Right atrium auricular region (tissue), 2 donors: ENCODE data around the gene CDC42BPA. TPM values are rescaled to one million over a fixed set of nuclear protein-coding genes. Genes with fewer than 3 reads are reported as not detected.

Experiments
- DNase-seq: peaks from one replicate; pipeline ENCODE4 v3.0.0-alpha.2; 2019; ENCODE audit warnings: low spot score
- H3K27ac ChIP-seq, 2 donors: fragments of 200-600 bp; sonication (generic); 1 replicate in 1 of 2; 2 replicates in 1 of 2; pipeline ENCODE4 v1.5.1; 2016 to 2019
- H3K27me3 ChIP-seq, 2 donors: fragments of 200-600 bp; sonication (generic); one replicate each; pipeline versions ENCODE4 v1.5.1 to v1.6.0; 2017 to 2019
- H3K36me3 ChIP-seq: fragments of 200-600 bp; sonication (generic); one replicate; pipeline ENCODE4 v1.5.1; 2016
- H3K4me1 ChIP-seq, 2 donors: fragments of 200-600 bp; sonication (generic); one replicate each; pipeline versions ENCODE4 v1.5.1 to v1.6.0; 2017 to 2019
- H3K4me3 ChIP-seq, 2 donors: fragments of 200-600 bp; sonication (generic); 1 replicate in 1 of 2; 2 replicates in 1 of 2; pipeline ENCODE4 v1.5.1; 2017 to 2019; ENCODE audit warnings: mild to moderate bottlenecking in 1 of 2, moderate library complexity in 1 of 2
- H3K9me3 ChIP-seq, 2 donors: fragments of 200-600 bp; sonication (generic); one replicate each; pipeline ENCODE4 v1.5.1; 2019
- CTCF ChIP-seq, 2 donors: fragments of 200-600 bp; sonication (generic); IDR thresholded peaks; one replicate each; pipeline ENCODE4 v1.5.1; 2019; ENCODE audit warnings: antibody characterized with exemption in 2 of 2
- total RNA-seq, 2 donors: library from RNA; depleted of rRNA; stranded (reverse); fragments of >200 nt; gene quantifications; one replicate each; pipeline ENCODE4 v1.1.0, GENCODE V29; 2016

Gene CDC42BPA
- total RNA-seq, 2 donors from 2014 or later: 26.0 to 32.0 TPM

GRCh38 chr1:227328405-227329019 lies 10.2 kb upstream of the CDC42BPA start:
- TF ChIP-seq CTCF (IDR thresholded peaks at IDR 0.05): no peak
- no peaks in the 10 kb centered on the region for H3K36me3 ChIP-seq
- no peak overlapping the region for H3K4me3 ChIP-seq
- no peaks in the 10 kb centered on the region for H3K4me1 ChIP-seq
- no peak for DNase-seq
- H3K27me3 ChIP-seq: no peaks in the 10 kb centered on the region
- no peaks in the 10 kb centered on the region for H3K9me3 ChIP-seq
- H3K27ac ChIP-seq: no peak overlapping the region

GRCh38 chr1:227325156-227325555 lies 6.9 kb upstream of the CDC42BPA start:
- no peak overlapping the region for H3K4me3 ChIP-seq
- no peak for DNase-seq
- H3K36me3 ChIP-seq: no peaks in the 10 kb centered on the region
- H3K27ac ChIP-seq: no peak overlapping the region
- no peaks in the 10 kb centered on the region for H3K9me3 ChIP-seq
- H3K27me3 ChIP-seq: no peaks in the 10 kb centered on the region
- no peaks in the 10 kb centered on the region for H3K4me1 ChIP-seq
- no peak for TF ChIP-seq CTCF (IDR thresholded peaks at IDR 0.05)

GRCh38 chr1:227323967-227324268 lies 5.6 kb upstream of the CDC42BPA start:
- H3K27me3 ChIP-seq: no peaks in the 10 kb centered on the region
- no peak for DNase-seq
- H3K9me3 ChIP-seq: no peaks in the 10 kb centered on the region
- no peaks in the 10 kb centered on the region for H3K36me3 ChIP-seq
- H3K4me1 ChIP-seq: peaks cover 0 to 6% of the 10 kb centered on the region in 2 donors
- no peak overlapping the region for H3K27ac ChIP-seq
- no peak overlapping the region for H3K4me3 ChIP-seq
- TF ChIP-seq CTCF (IDR thresholded peaks at IDR 0.05): no peak

- no peaks in the 10 kb centered on the region for H3K9me3 ChIP-seq
- H3K27ac ChIP-seq: no peak overlapping the region
- no peaks in the 10 kb centered on the region for H3K36me3 ChIP-seq
- H3K4me1 ChIP-seq: peaks cover 0 to 8% of the 10 kb centered on the region in 2 donors
- H3K4me3 ChIP-seq: no peak overlapping the region
- DNase-seq: no peak
- TF ChIP-seq CTCF (IDR thresholded peaks at IDR 0.05): no peak
- H3K27me3 ChIP-seq: no peaks in the 10 kb centered on the region
Observed at GRCh38 chr1:227323171-227323966, 5.1 kb upstream of the CDC42BPA start.

- H3K36me3 ChIP-seq: no peaks in the 10 kb centered on the region
- no peaks in the 10 kb centered on the region for H3K27me3 ChIP-seq
- H3K27ac ChIP-seq: no peak overlapping the region
- TF ChIP-seq CTCF (IDR thresholded peaks at IDR 0.05): no peak
- H3K4me3 ChIP-seq: no peak overlapping the region
- H3K9me3 ChIP-seq: no peaks in the 10 kb centered on the region
- DNase-seq: no peak
- H3K4me1 ChIP-seq: peaks cover 0 to 8% of the 10 kb centered on the region in 2 donors
Observed at GRCh38 chr1:227322376-227322775, 4.1 kb upstream of the CDC42BPA start.
